Hematopoietic multipotent progenitor cell treated with erythropoietin and hydrocortisone succinate and interleukin-3 and kit ligand, for 8 days (in vitro differentiated cells): ENCODE data around the gene ZNF275.
"Not testable (repeated sequence)": the region's sequence is repeated elsewhere in the genome, so short reads cannot be mapped to it uniquely, and the experiment has no call there.

Experiments used
- DNase-seq: peaks from one replicate; pipeline ENCODE4 v3.0.0-alpha.2; 2015

Gene ZNF275

DNA sequence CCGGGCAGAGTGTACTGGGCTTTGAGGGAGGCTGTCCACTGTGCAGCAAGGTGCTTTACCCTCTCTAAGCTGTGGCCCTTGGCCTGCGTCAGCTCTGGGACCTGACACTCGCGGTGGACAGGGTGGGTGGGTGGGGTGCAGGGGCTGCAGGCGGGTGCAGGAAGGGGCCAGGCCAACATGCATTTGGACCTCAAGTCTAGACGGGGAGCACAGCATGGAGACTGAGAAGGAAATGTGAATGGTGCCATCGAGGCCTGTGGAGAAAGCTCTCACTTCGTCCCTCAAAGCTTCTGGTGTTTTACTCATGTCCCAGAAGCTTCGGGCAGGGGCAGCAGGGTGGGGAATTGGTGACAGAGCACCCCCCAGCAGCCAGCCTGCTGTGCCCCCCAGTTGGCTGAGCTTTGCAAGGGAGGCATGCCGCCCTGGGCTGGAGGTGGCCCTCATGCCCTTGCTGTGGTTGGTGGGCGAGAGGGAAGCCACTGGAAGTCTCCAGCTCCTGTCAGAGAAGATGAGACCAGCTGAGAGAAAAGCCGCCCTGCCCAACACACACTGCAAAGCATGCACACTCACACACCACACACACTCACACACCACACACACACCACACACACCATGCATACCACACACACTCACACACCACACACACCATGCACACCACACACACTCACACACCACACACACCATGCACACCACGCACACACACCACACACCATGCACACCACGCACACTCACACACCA is 54.9 kb downstream of the ZNF275 start:
- DNase-seq: no peak

DNA sequence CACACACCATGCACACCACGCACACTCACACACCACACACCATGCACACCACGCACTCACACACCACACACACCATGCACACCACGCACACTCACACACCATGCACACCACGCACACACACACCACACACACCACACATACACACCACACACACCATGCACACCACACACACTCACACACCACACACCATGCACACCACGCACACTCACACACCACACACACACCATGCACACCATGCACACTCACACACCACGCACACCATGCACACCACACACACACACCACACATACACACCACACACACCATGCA is 55.5 kb downstream of the ZNF275 start:
- DNase-seq: not testable (repeated sequence)

DNA sequence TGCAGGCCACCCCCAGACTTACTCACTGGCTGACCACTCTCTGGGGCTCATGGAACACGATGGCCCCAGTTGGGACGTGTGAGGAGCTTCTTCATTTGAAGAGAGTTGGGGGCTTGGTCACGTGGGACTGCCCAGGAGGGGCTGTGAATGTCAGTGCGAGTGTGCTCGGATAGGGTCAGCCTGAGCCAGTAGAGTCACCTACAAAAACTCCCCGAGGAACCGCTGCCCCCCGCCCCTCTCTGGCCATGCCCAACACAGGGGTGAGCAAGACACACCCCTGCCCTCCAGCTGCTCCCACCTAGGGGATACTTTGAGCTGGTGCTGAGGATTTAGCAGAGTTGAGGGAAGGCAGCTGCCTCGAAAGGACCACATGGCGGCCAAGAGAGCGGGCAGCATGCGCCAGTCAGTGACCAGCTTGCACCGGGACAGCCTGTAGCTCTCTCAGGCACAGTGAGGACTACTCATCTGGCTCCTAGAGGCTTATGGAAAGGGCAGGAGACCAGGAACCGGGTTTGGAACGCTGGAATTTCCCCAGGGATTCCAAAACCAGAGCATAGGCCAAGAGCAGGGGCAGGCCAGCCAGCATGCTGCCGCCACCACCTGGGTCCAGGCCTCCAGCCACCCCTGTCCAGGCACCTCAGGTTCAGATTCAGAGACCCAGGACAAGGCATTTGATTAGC is 58.8 kb downstream of the ZNF275 start:
- DNase-seq: no peak

DNA sequence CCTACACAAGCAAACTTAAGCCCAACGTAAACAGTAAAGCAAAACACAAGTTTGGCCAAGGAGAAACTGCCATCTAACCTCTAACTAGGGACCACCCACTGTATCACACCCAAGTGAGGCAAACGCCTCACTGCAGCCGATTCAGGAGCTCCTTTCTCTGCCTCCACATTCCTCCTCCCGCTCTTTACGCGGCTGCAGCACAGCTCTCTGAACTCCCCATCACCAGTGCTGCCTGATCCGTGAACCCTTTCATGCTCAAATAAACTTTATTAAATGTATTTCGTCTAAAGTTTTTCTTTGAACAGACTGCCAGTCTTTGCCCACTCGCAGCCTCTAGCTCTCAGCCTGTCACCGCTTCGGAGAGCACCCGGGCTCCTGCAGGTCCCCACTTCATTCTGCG is 60.7 kb downstream of the ZNF275 start:
- no peak for DNase-seq

DNA sequence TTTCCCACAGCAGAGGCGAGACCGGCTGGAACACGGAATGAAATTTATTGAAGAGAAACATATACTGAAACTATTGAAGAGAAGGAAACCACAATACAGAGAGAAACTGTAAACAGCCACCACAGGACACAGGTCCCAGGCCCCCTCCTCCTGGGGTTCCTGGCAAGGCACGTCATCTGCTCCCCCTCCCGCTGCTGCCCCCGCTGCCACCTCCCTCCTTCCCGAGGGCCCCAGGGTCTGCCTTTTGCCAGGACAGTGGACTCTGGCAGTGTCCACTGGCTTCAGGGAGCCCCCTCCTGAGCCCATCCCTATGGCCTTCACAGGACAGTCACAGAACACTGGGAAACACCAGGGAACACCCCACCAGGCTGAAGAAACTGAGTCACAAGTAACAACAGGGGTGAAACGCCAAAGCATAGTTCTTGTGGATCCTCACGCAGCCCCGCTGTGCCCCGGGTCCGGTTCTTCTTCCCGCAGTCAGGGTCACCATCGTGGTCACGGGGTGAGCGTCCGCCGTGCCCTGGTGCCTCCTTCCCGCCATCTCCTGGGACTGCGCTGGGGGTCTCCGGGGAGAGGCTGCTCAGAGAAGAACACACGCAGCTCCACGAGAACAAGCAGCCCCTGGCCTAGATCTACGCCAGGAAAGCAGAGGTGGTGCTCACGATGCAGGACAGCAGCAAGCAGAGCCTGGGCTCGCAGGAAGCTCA is 61.8 kb downstream of the ZNF275 start:
- DNase-seq: no peak

DNA sequence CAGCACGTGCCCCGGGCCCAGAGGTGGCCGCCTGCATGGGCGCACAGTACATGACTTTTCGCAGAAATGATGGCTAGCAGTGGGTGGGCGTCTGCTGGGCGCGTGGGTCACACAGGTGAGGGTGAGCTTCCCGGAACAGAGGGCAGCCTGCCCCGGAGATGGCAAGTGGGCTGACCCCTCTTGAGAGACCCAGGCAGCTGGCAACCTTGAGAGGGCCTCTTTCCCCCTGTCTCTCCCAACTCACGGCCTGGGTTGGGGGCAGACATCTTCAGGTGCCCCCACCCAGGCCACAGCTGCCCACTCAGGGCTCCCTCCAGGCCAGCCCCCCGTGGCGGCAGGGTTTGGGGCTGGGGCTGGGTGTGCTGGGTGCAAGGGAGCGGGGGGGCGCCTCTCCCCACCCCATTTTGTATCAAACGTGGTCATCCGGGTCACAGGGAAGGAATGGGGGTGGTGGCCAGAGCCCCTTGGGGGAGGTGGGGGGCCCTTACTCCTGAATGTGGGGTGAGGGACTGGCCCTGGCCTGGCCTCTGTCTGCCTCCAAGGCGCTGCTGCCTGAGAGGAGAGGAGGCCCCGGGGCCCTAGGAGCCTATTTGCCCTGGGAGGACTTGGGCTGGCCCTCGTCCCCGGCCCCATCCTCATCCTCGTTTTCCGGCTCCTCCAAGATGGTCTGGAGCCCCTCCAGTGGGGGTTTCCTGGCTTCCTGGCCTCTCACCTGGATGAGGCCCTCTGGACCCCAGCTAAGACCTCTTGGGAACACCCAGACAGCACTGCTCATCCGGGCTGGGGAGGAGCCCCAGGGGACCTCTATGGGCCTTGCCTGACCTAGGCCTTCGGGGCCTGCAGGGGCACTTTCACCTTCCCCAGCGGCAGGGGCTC is 62.6 kb downstream of the ZNF275 start:
- DNase-seq: no peak

DNA sequence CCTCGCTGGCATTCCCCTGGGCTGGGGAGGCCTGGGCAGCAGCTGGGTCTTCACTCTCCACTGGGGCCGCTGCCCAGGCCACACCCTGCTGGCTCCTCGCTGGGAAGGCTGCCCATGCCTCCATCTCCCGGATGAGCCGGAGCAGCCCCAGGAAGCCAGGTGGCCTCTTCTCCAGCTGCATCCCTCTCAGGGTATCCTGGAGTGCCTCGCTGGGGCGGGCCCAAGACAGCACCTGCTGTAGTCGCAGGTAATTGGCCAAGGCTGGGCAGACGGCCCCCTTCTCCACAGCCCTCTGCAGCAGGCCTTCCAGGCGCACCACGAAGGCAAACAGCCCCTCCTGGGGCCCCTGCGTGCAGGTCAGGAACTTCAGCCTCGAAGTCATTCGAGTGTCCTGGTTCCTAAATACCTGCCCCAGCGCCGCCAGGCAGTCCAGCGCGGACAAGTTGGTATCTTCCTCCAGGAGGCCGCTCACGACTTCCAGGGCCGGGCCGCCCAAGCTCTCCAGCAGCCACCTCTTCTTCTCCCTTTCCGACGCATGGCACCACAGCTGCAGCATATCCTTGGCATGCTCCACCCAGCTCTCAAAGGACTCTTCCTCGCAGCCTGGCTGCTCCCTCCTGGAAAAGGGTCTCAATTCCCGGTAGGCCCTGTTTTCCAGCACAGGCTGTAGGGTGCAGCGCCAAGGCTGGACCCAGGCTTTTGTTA is 63.5 kb downstream of the ZNF275 start:
- DNase-seq: no peak

DNA sequence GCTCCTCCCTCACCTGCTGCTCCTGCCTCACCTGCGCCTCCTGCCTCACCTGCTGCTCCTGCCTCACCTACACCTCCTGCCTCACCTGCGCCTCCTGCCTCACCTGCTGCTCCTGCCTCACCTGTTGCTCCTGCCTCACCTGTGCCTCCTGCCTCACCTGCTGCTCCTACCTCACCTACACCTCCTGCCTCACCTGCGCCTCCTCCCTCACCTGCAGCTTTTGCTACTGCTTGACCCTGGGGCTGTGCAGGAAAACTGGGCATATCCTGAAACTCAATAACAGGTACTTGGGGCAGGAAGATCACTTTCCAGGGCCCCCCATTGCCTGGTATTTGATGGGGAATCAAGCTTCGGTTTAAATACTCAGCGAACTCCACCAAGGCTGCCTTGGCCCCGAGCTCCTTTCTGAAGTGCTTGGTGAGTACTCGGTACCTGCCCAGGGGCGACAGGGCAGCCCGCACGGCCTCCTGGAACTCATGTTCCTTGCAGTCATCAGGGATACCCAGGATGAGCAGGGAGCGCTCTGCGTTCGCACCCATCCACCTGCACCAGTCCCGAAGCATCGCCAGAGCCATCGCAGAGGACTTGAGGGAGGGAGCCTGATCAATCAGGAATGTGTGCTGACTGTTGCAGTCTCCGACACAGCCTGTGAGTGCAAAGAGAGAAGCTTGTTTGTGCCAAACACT is 64.5 kb downstream of the ZNF275 start:
- no peak for DNase-seq

DNA sequence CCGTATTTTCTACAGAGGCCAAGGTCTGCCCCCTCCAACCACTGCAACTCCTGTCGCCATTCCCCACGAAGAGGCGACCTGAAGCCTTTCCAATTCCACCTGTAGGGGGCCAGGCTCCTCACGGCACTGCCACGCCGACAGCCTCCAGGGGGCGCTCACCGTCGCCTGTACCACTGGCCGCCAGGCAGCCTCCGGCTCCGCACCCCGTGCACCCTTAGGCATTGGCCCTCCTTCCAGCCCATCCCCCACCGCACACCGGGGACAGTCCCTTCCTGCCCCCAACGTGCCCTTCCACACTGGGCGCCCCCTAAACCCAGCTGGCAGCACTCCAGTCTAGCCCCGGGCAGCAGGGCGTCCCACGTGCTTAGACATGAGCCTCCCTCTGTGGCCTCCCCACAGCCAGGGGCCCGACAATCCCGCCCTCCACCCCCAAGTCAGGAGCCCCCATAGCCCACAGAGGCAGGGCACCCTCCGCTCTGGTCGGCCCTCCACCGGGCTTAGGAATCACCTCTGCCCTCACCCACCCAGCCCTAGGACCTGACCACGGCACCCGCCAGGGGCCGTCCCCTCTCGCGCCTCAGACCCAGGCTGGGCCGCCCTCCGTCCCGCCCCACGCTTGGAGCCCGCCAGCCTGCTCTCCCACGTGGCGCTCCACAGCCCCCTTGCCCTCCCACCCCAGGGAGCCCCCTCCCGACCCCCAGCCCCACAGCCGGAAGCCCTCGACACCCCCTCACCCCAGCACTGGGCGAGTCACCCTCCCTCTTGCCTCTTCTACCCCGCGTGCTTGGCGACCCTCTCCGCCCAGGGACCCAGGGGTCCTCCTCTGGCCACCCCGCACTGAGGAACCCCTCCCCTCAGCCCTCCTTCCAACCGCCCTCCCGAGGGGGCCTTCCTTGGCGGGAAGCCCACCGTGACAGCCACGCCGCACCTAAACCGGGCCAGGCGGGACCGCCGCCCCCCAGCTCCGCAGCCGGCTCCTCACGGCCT is 66.5 kb downstream of the ZNF275 start:
- peak; percentile 51 for DNase-seq

DNA sequence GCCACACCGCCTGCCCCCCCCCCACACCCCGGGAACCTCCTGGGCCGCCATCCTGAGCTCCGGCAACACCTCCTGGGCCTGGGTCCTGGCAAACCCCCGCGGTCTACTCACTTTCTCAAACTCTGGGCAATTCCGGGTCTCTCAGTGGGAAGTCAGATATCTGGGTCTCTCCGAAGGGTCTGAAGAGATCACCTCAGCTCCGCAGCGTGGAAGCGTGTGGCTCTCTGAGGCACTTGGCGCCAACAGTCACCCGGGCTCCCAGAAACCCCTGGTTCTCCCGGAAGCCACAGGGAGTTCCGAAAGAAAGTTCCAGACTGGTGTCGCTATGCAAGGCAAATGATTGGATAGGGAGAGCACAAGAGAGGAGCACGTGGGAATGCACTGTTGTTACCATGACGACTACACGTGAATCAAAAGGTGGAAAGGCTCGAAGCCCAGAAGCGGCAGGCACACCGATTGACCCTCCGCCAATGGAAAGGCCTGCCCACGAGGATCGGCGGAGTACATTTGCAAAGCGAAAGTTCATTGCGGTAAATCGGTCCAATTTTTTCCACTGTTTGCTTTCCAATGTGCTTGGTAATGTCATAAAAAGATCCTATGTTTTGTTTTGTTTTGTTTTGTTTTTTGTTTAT is 67.3 kb downstream of the ZNF275 start, which contains the start of gene PNMA6E:
Gene PNMA6E (minus strand): TSS at position 218 of the 632 bp plus-strand sequence. CDS start 2,501 bp downstream, outside the sequence.
- no peak for DNase-seq
